Measurements from ENCODE around the gene ADGRB3. TPM values are rescaled to one million over a fixed set of nuclear protein-coding genes. Genes with fewer than 3 reads are reported as not detected.

The ADGRB3 gene
- total and polyA plus RNA-seq, 4 donors = 0.21 to 2.3 (median 0.48) TPM

GRCh38 chr6:68710916-68711315 lies 75.8 kb downstream of the ADGRB3 start:
- TF ChIP-seq REST (IDR thresholded peaks at IDR 0.05) (no peak), GABPA (IDR thresholded peaks at IDR 0.05 in 1 of 2, conservative IDR thresholded peaks at IDR 0.05 in 1 of 2) (no peak)
- Histone ChIP-seq H3K4me3 (ENCODE audit: low read depth in 1 of 3, low read length in 3 of 3) (no peak overlapping the region), H3K4me1 (ENCODE audit: control insufficient read depth in 4 of 4, insufficient read depth in 4 of 4, low read length in 3 of 4) (no peaks in the 10 kb centered on the region), H3K9ac (ENCODE audit: low read depth in 1 of 2, low read length in 2 of 2) (no peak overlapping the region), H3K27ac (ENCODE audit: low read depth in 1 of 2, low read length in 2 of 2) (no peak overlapping the region), H3K36me3 (ENCODE audit: control insufficient read depth in 4 of 4, insufficient read depth in 3 of 4, low read depth in 1 of 4, low read length in 3 of 4) (no peaks in the 10 kb centered on the region), H3K27me3 (ENCODE audit: control insufficient read depth in 4 of 4, insufficient read depth in 4 of 4, low read length in 3 of 4) (peaks cover 0 to 10% (median 0%) of the 10 kb centered on the region in 4 donors), H3K9me3 (ENCODE audit: control insufficient read depth in 4 of 4, low read length in 3 of 4) (no peaks in the 10 kb centered on the region)
- 77% methylated on average over 3 of the region's 3 CpGs for WGBS
- no peak for DNase-seq (ENCODE audit: low spot score)

- Histone ChIP-seq H3K27ac (ENCODE audit: low read depth in 1 of 2, low read length in 2 of 2) (no peak overlapping the region), H3K9ac (ENCODE audit: low read depth in 1 of 2, low read length in 2 of 2) (no peak overlapping the region), H3K36me3 (ENCODE audit: control insufficient read depth in 4 of 4, insufficient read depth in 3 of 4, low read depth in 1 of 4, low read length in 3 of 4) (no peaks in the 10 kb centered on the region), H3K4me3 (ENCODE audit: low read depth in 1 of 3, low read length in 3 of 3) (no peak overlapping the region), H3K27me3 (ENCODE audit: control insufficient read depth in 4 of 4, insufficient read depth in 4 of 4, low read length in 3 of 4) (peaks cover 0 to 10% (median 0%) of the 10 kb centered on the region in 4 donors), H3K9me3 (ENCODE audit: control insufficient read depth in 4 of 4, low read length in 3 of 4) (no peaks in the 10 kb centered on the region), H3K4me1 (ENCODE audit: control insufficient read depth in 4 of 4, insufficient read depth in 4 of 4, low read length in 3 of 4) (no peaks in the 10 kb centered on the region)
- TF ChIP-seq CTCF (IDR thresholded peaks at IDR 0.05; ENCODE audit: low read depth, low read length, missing input control) (no peak), ATF3 (IDR thresholded peaks at IDR 0.05) (no peak), YY1 (IDR thresholded peaks at IDR 0.05) (no peak), EGR1 (IDR thresholded peaks at IDR 0.05; ENCODE audit: low read depth in 2 of 2) (no peak), HNF4A (conservative IDR thresholded peaks at IDR 0.05) (no peak), GABPA (IDR thresholded peaks at IDR 0.05 in 1 of 2, conservative IDR thresholded peaks at IDR 0.05 in 1 of 2) (no peak), FOXA2 (IDR thresholded peaks at IDR 0.05) (no peak), REST (IDR thresholded peaks at IDR 0.05) (no peak), SP1 (IDR thresholded peaks at IDR 0.05) (no peak), JUND (IDR thresholded peaks at IDR 0.05) (no peak)
- WGBS = 50% methylated on average over 2 of the region's 2 CpGs
- no peak for DNase-seq (ENCODE audit: low spot score)
Measured at GRCh38 chr6:68711386-68712000, 76.4 kb downstream of the ADGRB3 start.
